HG03159 (cell line): ENCODE data around the gene SERPINB2.

ENCODE experiments used
- ATAC-seq: cut with Tn5 transposase; IDR thresholded peaks from one replicate; pipeline ENCODE4 v1.9.1; 2021; ENCODE audit warnings: mild to moderate bottlenecking, moderate library complexity; ENCODE audit not compliant: unreplicated experiment

SERPINB2 gene, protein sequence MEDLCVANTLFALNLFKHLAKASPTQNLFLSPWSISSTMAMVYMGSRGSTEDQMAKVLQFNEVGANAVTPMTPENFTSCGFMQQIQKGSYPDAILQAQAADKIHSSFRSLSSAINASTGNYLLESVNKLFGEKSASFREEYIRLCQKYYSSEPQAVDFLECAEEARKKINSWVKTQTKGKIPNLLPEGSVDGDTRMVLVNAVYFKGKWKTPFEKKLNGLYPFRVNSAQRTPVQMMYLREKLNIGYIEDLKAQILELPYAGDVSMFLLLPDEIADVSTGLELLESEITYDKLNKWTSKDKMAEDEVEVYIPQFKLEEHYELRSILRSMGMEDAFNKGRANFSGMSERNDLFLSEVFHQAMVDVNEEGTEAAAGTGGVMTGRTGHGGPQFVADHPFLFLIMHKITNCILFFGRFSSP

DNA sequence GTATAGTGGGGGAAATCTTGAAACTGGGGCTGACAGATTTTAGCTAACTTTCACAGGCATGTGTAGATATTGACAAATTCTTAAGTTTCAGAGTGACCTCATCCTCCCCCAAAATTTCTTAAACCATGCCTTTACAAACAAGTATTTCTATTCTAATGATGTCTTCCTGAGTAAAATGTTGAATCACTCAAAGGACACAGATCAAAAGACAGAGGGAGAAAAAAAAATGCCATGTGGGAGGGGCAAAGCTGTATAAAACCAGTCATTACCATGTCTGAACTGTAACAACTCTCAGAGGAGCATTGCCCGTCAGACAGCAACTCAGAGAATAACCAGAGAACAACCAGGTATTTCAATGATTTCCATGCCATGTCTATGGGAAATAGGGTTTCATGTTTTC is at the start of gene SERPINB2:
SERPINB2 (plus strand) TSS at position 282 of the 400 bp plus-strand sequence. CDS start 3,740 bp downstream, outside the sequence.
- no peak for ATAC-seq

DNA sequence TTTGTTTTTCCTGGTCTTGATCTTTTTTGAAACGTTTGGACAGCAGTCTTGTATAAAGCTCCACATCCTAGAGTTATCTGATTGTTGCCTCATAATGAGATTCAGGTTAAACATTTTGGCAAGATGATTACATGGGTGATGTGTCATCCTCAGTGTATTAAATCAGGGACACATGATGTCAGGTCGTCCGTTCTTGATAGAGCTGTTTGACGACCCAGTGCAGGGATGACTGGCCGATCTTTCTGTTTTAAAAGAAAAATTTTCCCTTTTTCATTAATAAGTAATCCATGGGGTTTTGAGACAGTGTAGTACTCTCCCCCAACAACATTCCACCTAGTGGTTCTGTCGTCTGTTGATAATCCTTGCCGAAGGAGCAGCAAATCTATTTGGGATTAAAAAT is 44.5 kb upstream of the SERPINB2 start:
- ATAC-seq = no peak

DNA sequence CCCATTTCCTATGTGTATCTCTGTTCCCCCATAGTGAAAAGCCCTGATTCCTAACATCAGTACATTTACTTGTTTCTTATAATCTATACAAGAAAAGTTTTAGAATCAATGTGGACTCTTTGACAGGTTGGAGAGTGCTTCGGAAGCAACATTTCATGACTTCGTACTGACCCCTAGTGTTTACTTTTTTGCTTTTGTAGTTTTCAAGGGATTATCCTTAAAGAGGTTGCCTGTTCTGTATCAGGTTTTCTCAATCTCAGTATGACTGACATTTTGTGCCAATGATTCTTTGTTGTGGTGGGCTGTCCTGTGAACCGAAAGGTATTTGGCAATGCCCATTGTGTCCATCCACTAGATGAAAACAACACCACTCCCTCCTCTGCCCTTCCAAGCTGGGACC is 43.3 kb upstream of the SERPINB2 start:
- ATAC-seq = peak; percentile 48

DNA sequence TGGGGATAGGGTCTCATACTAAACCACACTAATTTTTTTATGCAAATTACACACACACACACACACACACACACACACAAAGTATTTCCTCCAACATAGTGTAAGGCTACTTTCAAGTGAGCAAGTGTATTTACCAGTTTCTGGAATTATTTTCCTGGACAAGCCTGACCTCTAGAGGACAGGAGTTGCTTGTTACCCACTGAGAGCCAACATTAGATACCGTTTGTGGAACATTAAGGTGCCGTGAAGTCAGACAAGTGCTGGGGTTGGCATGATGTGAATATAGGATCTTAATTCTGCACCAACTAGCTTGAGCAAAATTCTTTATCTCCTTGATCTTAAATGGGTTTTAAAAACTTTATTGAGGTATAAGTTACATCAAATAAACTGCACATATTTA is 39.3 kb upstream of the SERPINB2 start:
- ATAC-seq = peak; percentile 57

DNA sequence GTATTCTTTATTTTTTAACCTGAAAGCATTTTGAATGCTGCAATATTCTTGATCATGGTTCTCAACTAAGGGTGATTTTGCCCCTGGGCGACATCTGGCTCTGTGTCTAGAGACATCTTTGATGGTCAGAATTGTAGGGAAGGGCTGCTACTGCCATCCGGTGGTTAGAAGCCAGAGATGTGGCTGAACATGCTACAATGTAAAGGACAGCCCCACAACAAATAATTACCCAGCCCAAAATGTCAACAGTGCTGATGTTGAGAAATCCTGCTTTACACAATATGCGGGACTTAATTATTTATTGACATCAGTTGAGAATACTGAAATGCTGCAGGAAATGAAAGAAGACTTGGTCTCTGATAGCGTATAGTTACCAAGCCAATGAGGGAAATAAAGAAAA is 37.5 kb upstream of the SERPINB2 start:
- peak; percentile 64 for ATAC-seq

DNA sequence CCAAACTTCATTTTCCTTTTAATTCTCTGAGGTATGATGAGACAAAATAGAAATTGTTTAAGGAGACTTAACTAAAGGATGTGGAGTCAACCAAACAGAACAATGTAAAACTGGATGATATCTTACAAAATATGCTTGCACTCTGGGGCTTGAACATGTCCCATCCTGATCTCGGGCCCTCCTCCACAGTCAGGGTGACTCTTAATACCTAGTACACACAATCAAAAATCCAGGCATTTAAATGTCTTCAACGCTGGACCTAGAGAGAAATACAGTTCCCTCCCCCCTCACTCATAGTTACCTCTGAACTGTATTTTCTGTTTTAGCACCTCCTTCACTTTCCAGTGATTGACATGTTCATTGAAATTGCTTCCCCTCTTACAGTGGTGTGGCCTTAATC is 36.9 kb upstream of the SERPINB2 start:
- no peak for ATAC-seq

DNA sequence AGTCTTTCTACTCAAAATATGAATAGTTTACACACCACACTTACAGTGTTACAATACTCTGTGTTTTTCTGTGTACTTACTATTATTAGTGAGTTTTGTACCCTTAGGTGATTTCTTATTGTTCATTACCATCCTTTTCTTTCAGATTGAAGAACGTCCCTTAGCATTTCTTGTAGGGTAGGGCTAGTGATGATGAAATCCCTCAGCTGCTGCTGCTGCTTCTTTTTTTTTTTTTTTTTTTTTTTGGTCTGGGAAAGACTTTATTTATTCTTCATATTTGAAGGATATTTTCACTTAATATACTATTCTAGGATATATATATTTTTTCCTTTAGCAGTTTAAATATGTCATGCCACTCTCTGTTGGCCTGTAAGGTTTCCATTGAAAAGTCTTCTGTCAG is 29.0 kb upstream of the SERPINB2 start:
- no peak for ATAC-seq

DNA sequence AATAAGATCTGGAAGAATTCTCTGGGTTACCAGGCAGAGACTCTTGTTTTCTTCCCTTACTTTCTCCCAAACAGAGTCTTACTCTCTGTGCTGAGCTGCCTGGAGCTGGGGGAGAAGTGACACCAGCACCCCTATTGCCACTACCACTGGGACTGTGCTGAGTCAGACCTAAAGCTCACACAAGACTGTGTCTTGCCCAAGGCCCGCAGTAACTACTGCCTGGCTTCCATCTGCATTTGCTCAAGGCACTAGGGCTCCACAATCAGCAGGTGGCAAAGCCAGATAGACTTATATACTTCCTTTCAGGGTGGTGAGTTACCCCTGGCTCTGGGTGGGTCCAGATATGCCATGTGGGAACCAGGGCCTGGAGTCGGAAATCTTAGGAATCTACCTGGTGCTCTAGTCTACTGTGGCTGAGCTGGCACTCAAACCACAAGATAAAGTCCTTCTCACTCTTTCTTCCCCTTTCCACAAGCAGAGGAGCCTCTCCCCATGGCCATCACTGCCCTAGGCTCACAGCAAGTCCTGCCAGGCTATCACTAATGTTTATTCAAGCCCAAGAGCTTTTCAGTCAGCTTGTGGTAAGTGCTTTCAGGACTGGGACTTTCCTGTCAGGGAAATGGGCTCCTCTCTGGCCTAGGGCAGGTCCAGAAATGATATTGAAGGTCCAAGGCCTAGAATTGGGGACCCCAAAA is 27.6 kb upstream of the SERPINB2 start:
- ATAC-seq = no peak

DNA sequence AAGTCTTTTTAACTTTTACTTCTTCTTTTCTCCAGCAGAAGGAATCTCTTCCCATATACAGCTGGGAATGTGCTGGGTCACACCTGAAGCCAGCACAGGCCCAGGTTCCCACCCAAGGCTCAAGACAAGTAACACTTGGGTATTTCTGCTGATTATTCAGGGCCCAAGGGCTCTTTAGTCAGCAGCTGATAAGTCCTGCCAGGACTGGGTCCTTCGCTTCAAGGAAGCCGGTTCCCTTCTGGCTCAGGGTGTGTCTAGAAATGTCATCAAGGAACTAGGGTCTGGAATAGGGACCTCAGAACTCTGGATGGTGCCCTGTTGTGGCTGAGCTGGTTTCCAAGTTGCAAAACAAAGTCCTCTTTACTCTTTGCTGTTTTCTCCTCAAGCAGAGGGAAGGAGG is 27.0 kb upstream of the SERPINB2 start:
- ATAC-seq = no peak

DNA sequence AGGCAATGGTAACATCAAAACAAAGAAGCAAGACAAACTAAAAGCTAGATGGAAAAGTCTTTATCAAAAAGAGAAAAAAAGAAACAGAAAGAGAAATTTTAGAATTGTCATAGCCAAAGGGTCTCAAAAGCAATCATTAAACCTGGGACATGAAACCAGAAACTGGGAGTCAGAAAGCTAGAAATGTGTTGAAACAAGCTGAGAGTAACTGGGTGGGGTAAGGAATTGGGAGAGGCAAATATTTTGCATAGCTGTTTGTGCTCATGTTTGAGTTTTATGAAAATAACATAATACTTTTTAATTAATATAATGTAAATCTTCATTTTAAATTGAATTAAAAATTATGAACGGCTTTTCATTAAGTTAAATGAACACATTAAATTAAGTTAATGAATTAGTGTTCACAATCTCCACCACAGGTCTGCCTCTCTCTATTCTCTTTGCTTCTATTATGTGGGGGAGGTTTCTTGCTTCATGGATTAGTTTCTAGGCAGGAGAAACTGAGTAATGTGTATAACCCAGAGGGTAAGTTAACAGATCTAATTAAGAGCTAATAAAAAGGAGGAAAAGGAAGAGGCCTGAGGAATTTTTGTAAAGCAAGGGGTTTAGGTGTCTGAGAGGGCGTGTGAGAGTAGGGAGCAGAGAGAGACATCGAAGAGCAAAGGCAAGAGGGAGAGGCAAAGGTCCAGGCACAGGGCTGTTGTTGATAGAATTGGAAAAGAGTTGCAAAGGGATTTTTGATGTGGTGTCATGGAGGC is 20.0 kb upstream of the SERPINB2 start:
- ATAC-seq = no peak

DNA sequence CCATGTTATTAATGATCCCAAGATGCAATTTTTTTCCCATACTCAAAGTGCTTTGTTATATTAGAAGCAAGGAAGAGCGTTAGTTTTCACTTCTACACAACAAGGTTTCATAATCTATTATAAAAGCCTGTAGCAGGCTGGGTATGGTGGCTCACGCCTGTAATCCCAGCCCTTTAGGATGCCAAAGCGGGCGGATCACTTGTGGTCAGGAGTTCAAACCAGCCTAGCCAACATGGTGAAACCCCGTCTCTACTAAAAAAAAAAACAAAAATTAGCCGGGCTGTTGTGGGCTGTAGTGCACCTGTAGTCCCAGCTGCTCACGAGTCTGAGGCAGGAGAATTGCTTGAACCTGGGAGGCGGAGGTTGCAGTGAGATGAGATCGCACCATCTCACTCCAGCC is 19.0 kb upstream of the SERPINB2 start:
- ATAC-seq = no peak

DNA sequence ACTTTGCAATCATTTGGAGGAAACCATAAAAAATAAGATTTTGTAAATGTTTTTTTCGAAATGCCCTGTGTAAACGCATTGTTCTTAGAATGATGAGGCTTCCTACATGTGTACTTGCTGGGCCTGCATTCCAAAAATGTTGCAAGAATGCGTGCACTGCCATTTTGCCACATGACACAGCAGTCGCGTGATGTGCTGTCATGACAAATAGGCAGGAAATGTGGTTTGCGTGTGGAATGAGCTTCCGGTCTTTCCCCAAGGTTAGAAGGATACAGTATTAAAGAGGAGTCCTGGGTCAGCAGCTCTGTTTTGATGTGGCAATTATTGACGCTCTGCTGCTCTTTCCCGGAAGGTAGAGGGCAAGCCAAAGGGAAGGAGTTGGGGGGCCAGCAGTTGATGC is 18.1 kb upstream of the SERPINB2 start:
- no peak for ATAC-seq

DNA sequence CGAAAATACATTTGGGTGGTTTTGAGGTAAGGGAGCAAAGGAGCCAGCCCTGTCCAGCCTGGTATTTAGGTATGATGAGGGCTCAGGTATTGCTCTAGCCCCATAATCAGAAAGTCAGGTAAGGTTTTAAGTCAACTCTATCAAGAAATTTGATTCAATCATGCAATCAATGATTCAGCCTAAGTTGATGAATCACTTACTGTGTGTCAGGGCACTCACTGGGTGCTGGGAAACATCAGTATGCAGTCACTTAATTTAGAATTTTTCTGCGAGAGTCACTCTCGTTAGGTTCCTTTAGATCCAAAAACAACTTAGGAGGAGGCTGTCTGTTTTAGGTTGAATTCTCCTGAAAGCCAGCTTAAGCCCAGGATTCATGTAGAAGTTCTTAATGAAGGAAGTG is 17.7 kb upstream of the SERPINB2 start:
- ATAC-seq = no peak

DNA sequence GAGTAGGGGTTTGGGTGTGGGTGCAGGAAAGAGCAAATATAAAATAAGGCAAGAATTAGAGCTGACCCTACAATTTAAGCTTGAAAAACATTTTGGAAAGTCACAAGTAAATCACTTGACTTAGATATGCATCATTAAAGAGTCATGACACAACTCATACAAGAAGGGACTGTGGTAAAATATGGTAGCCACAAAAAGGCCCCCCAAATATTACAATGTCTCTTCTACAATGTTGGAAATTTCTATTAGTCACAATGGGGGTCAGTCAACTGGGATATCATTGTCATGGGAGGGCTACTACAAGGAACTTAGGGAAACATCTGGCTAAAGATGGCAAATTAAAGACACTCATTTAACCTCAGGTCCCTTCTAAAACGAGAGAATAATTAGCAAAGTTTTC is 15.7 kb upstream of the SERPINB2 start:
- ATAC-seq = no peak

DNA sequence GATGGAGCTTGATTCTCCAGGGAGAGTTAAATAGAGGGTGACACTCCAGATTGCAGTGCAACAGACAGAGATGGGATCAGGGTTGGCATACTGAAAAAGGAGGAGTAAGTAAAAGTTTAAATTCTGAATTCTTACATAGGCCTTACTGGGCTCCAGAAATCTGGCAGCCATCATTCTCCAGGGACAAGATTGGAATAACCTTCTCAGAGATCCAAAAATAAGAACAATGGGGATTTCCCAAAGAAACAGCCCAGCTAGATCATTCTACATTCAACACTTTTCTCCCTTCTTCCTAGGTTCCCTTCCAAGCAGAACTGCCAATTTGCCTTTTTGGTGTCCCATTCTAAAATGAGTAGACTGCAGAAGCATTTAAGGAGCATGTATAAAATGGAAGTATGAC is 14.9 kb upstream of the SERPINB2 start:
- ATAC-seq = no peak

DNA sequence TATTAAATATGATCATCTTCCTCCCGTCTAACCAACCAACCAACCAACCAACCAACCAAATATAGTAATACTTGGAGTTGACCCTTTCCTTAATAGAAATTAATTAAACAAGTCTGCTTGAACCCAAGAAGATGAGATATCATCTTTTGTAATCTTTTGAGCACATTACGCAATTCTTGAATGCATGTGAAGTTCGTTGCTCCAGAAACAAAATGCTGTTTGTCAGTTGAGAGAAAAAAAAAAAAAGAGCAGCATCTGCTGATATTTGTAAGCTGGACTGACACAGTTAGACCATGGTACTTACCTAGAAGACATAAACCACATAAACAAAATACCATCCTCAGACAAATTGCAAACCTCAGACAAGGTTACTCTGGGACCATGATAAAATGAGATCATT is 9.2 kb upstream of the SERPINB2 start:
- no peak for ATAC-seq

DNA sequence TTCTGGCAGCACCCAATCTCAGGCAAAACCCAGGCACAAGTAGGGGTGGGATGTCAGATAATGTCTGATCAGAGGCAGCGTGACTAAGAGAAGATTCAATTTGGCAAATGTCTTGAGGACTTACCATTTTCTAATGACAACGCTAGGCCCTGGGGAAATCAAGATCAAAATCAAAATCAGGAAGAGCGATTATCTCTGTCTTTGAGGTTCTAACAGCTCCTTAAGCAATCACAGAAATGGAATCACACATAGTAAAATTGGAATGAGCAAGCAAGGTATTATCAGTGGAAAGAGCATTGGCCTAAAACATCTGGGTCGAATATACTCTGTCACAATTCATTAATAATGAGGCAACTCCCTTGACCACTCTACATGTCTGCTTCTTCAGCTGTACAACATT is 8.6 kb upstream of the SERPINB2 start:
- no peak for ATAC-seq

DNA sequence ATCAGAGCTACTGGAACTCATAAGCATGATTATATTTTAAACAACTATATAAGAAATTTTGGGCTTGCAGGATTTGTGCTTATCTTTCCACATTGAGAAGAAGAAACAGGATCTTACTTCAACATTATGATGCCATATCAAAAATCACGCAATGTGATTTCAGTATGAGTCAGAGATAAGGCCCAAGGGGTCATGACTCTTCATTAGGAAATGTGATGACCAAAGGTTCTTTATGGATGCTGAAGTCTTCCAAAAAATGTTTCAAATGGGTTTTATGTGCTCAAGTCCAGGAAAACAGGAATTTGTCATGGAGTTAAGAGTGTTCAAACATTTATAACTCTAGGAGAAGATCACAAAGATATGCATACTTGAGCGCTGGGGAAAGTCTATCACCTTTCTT is 7.8 kb upstream of the SERPINB2 start:
- no peak for ATAC-seq

DNA sequence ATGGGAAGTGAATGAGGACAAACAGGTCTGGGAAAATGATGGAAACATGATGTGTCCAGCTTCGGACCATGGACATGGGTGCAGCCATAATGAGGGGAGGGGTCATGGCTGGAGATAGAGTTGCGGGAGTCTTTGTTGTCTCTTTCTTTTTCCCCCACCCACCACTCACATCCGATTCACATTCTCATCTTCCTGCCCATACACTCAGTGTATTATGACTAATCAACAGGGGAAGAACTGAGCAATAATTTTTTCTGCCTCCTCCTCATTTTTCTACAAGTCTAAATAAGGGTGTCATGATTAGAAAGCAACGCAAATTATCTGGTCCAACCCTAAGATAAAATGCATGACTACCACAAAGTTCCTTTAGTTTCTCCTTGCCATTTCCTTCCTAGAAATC is 5.7 kb upstream of the SERPINB2 start:
- no peak for ATAC-seq

DNA sequence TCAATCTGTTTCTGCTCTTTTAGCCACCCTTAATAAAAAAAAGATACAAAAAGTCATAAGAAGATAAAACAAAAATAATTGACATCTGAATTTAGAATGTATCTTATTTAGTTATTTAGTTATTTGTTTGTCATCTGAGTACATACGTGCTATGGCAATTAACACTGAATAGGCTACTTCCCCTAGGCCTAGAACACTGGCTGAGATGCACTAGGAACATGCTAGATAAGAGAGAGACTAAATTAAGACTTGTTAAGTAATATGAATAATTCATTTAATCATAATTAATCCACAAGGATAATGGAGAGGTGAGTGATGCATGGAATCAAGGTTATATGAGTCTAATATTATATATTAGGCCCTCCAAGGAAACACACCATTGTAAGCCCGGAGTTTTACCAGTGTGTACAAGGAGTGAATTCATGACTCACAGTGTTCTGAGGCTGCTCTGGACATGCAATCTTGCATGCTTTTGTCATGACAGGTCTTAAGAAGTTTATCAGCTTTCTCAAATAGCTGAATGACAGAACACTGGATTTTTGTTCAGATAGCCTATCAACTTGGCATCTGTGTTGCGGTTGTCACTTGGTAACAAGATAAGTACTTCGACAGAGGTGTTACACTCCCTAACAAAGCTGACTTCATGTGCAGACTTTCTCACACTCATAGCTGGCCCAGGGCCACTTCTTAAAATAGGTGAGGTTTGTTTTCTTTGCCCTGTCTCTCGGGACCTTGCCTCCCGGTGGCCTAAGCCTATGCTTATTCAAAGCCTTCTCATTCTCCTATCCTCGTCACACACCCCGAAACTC is 5.0 kb upstream of the SERPINB2 start:
- ATAC-seq = no peak

DNA sequence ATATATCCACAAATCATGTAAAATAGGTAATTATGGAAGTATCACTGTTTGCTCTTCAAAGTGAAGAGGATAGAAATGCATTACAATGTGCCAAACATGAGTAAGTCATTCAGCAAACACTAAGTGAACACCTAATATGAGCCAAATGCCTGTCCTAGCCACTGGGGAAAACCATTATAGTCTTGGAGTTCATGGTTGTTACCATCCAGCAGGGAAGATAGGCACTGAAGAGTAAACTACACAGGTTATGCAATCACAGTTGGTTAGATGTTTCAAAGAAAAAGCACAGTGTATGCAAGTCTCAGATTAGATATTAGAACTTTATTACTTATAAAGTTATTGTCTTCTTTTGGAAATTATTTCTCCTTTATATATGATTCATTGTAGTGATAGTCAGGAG is 3.9 kb upstream of the SERPINB2 start:
- ATAC-seq = no peak
